Measurements from ENCODE around the gene ATF4. TPM values are rescaled to one million over a fixed set of nuclear protein-coding genes. Genes with fewer than 3 reads are reported as not detected.
A peak's percentile ranks its signal among the peaks of the same experiment; 100 is the strongest.

Gene ATF4
- total and polyA plus RNA-seq, 2 of the 13 experiments (the other 11 are each of a cell fraction or from before 2014, with no cell fraction given): 486 to 1,297 TPM

GRCh38 chr22:39527481-39527961 is 7.2 kb downstream of the ATF4 start (continued):
- peak; percentile 55; the same call in 1 of the 2 replicates for TF ChIP-seq ARID4A (CRISPR knock-in tag; IDR thresholded peaks at IDR 0.05; ENCODE audit: borderline replicate concordance)
- peak; percentile 37; the same call in 1 of the 2 replicates for TF ChIP-seq SALL1 (CRISPR knock-in tag; IDR thresholded peaks at IDR 0.05)
- 0 out of 2 replicates have a peak, but pooled peaks have one; percentile 37 for TF ChIP-seq PAXIP1 (CRISPR knock-in tag; conservative IDR thresholded peaks at IDR 0.05)
- TF ChIP-seq BORCS8-MEF2B (CRISPR knock-in tag; IDR thresholded peaks at IDR 0.05): no peak
- TF ChIP-seq FOXP1 (IDR thresholded peaks at IDR 0.05): no peak
- TF ChIP-seq FOXP1 (CRISPR knock-in tag; IDR thresholded peaks at IDR 0.05): 0 out of 2 replicates have a peak, but pooled peaks have one; percentile 34
- TF ChIP-seq TEF (CRISPR knock-in tag; IDR thresholded peaks at IDR 0.05): peak; percentile 82; the same call in 1 of the 2 replicates
- TF ChIP-seq CEBPB (IDR thresholded peaks at IDR 0.05; ENCODE audit: borderline replicate concordance, low read depth, low read length): peak; percentile 64; the same call in 1 of the 2 replicates
- no peak for TF ChIP-seq GMEB1 (CRISPR knock-in tag; IDR thresholded peaks at IDR 0.05; ENCODE audit: borderline replicate concordance)
- peak; percentile 35; the same call in 1 of the 2 replicates for TF ChIP-seq ZNF574 (CRISPR knock-in tag; IDR thresholded peaks at IDR 0.05)
- TF ChIP-seq TIGD3 (CRISPR knock-in tag; IDR thresholded peaks at IDR 0.05; ENCODE audit: borderline replicate concordance): no peak
- no peak for TF ChIP-seq ZNF333 (CRISPR knock-in tag; IDR thresholded peaks at IDR 0.05; ENCODE audit: borderline replicate concordance)
- 0 out of 2 replicates have a peak, but pooled peaks have one; percentile 32 for TF ChIP-seq NR2C2 (CRISPR knock-in tag; IDR thresholded peaks at IDR 0.05; ENCODE audit: borderline replicate concordance)
- no peak for TF ChIP-seq ZNF251 (CRISPR knock-in tag; IDR thresholded peaks at IDR 0.05)

Data from HepG2 (cell line).